ENCODE results near the gene GREB1. TPM values are rescaled to one million over a fixed set of nuclear protein-coding genes. Genes with fewer than 3 reads are reported as not detected.
"Not testable (repeated sequence)": the region's sequence is repeated elsewhere in the genome, so short reads cannot be mapped to it uniquely, and the experiment has no call there.

Gene GREB1
- total and polyA plus RNA-seq, 12 donors = 2.2 to 26.2 (median 3.7) TPM

- Histone ChIP-seq H3K27me3 (peaks cover 6% of the 10 kb centered on the region), H3K27ac (no peak overlapping the region), H3K9me3 (replicated peaks in 1 of 3) (no peaks in the 10 kb centered on the region), H3K4me1 (replicated peaks in 1 of 2) (no peaks in the 10 kb centered on the region), H3K36me3 (replicated peaks in 1 of 2) (no peaks in the 10 kb centered on the region), H3K4me3 (no peak overlapping the region)
- DNase-seq = no peak
- no peak for TF ChIP-seq CTCF (IDR thresholded peaks at IDR 0.05)
- no peak for TF ChIP-seq POLR2A (IDR thresholded peaks at IDR 0.05)
- WGBS, 4 donors = 90 to 93% (median 92%) methylated on average over 8 to 10 of the region's 10 CpGs
- intact Hi-C loops (cut with DNase I) = no loop called here
Observed at GRCh38 chr2:11659851-11660250, 126.0 kb downstream of the GREB1 start.

- DNase-seq; H3K4me3 ChIP-seq; H3K36me3 ChIP-seq (replicated peaks in 1 of 2); H3K27me3 ChIP-seq; H3K4me1 ChIP-seq (replicated peaks in 1 of 2); intact Hi-C loops (cut with DNase I); H3K27ac ChIP-seq; H3K9me3 ChIP-seq (replicated peaks in 1 of 3): not testable (repeated sequence)
- 86 to 92% methylated on average over 2 of the region's 2 CpGs; no CpG with 5 or more reads in 2 of the 4 donors for WGBS, 4 donors
Observed at GRCh38 chr2:11660396-11660795, 126.6 kb downstream of the GREB1 start.

- intact Hi-C loops (cut with DNase I) = no loop called here
- no peaks in the 10 kb centered on the region for H3K9me3 ChIP-seq (replicated peaks in 1 of 3)
- TF ChIP-seq CTCF (IDR thresholded peaks at IDR 0.05) (no peak), POLR2A (IDR thresholded peaks at IDR 0.05) (no peak)
- WGBS, 4 donors = 83 to 89% (median 85%) methylated on average over 11 to 18 of the region's 18 CpGs
- H3K4me1 ChIP-seq (replicated peaks in 1 of 2) = no peaks in the 10 kb centered on the region
- peaks cover 6% of the 10 kb centered on the region for H3K27me3 ChIP-seq
- H3K36me3 ChIP-seq (replicated peaks in 1 of 2) = no peaks in the 10 kb centered on the region
- DNase-seq = no peak
- H3K27ac ChIP-seq = no peak overlapping the region
- H3K4me3 ChIP-seq = no peak overlapping the region
Observed at GRCh38 chr2:11661891-11662435, 128.1 kb downstream of the GREB1 start.

GRCh38 chr2:11662882-11663281 is 129.0 kb downstream of the GREB1 start:
- no peak for TF ChIP-seq POLR2A (IDR thresholded peaks at IDR 0.05)
- TF ChIP-seq CTCF (IDR thresholded peaks at IDR 0.05) = no peak
- intact Hi-C loops (cut with DNase I) = no loop called here
- H3K27me3 ChIP-seq = peaks cover 6% of the 10 kb centered on the region

GRCh38 chr2:11663427-11663826 is 129.6 kb downstream of the GREB1 start:
- 79 to 84% (median 80%) methylated on average over 2 of the region's 2 CpGs for WGBS, 4 donors
- Histone ChIP-seq H3K9me3 (replicated peaks in 1 of 3) (no peaks in the 10 kb centered on the region), H3K27ac (no peak overlapping the region), H3K27me3 (peaks cover 6% of the 10 kb centered on the region), H3K4me3 (no peak overlapping the region), H3K4me1 (replicated peaks in 1 of 2) (no peaks in the 10 kb centered on the region), H3K36me3 (replicated peaks in 1 of 2) (no peaks in the 10 kb centered on the region)
- TF ChIP-seq POLR2A (IDR thresholded peaks at IDR 0.05) (no peak), CTCF (IDR thresholded peaks at IDR 0.05) (no peak)
- intact Hi-C loops (cut with DNase I) = no loop called here
- DNase-seq = no peak

More at GRCh38 chr2:11662882-11663281, 129.0 kb downstream of the GREB1 start:
- H3K9me3 ChIP-seq (replicated peaks in 1 of 3) = no peaks in the 10 kb centered on the region
- H3K27ac ChIP-seq = no peak overlapping the region
- H3K4me1 ChIP-seq (replicated peaks in 1 of 2) = no peaks in the 10 kb centered on the region
- DNase-seq = no peak
- no peak overlapping the region for H3K4me3 ChIP-seq
- H3K36me3 ChIP-seq (replicated peaks in 1 of 2) = no peaks in the 10 kb centered on the region
